WTC11 (cell line): ENCODE measurements around the gene JAZF1. TPM values are rescaled to one million over a fixed set of nuclear protein-coding genes. Genes with fewer than 3 reads are reported as not detected.

Experiments
- ATAC-seq: fragments of 200-7000 bp; cut with Tn5 transposase; 2 replicates; pipeline ENCODE4 v1.10.0; 2021; ENCODE audit warnings: mild to moderate bottlenecking, moderate library complexity
- CTCF ChIA-PET: fragments of 300-600 bp; sonication (Branson Sonifier 250); formaldehyde crosslinking; loops from one replicate; lab custom pipeline; 2021; ENCODE audit warnings: antibody characterized with exemption; lab: Charles Lee
- POLR2A ChIA-PET: fragments of 350-600 bp; sonication (Branson Sonifier 250); formaldehyde crosslinking; loops from one replicate; lab custom pipeline; 2021; ENCODE audit warnings: antibody characterized with exemption; lab: Charles Lee
- DNase-seq: peaks from one replicate; pipeline ENCODE4 v3.0.0; 2021; ENCODE audit warnings: low spot score
- H3K27ac Mint-ChIP-seq: 2 replicates; pipeline ENCODE4 v1.8.0; 2021; ENCODE audit warnings: mixed read lengths
- H3K27me3 Mint-ChIP-seq: 2 replicates; pipeline ENCODE4 v1.8.0; 2021; ENCODE audit warnings: low read depth, mild to moderate bottlenecking, moderate library complexity, mixed read lengths
- H3K36me3 Mint-ChIP-seq: 2 replicates; pipeline ENCODE4 v1.8.0; 2021; ENCODE audit warnings: mixed read lengths
- H3K4me1 Mint-ChIP-seq: 2 replicates; pipeline ENCODE4 v1.8.0; 2022; ENCODE audit warnings: mixed read lengths
- H3K4me3 Mint-ChIP-seq: 2 replicates; pipeline ENCODE4 v1.8.0; 2021; ENCODE audit warnings: mild to moderate bottlenecking, moderate library complexity, mixed read lengths
- H3K9me3 Mint-ChIP-seq: 2 replicates; pipeline ENCODE4 v1.8.0; 2021; ENCODE audit warnings: mixed read lengths
- ATF1 ChIP-seq: sonication (generic); formaldehyde crosslinking; IDR thresholded peaks from 2 replicates; pipeline ENCODE4 v1.8.1; 2023; ENCODE audit warnings: mild to moderate bottlenecking, moderate library complexity, missing genetic modification reagents
- ATF3 ChIP-seq: sonication (generic); formaldehyde crosslinking; conservative IDR thresholded peaks from 2 replicates; pipeline ENCODE4 v1.8.1; 2022; ENCODE audit warnings: mild to moderate bottlenecking, missing genetic modification reagents
- FOXJ3 ChIP-seq: sonication (generic); formaldehyde crosslinking; IDR thresholded peaks from 2 replicates; pipeline ENCODE4 v1.9.0; 2021; ENCODE audit warnings: missing genetic modification reagents, mild to moderate bottlenecking, borderline replicate concordance
- GTF2I ChIP-seq: fragments of 250-450 bp; sonication (Bioruptor Pico); conservative IDR thresholded peaks from 2 replicates; pipeline ENCODE4 v1.4.0; 2021; ENCODE audit warnings: mild to moderate bottlenecking
- HMGA2 ChIP-seq: fragments of 250-450 bp; sonication (Bioruptor Pico); IDR thresholded peaks from 2 replicates; pipeline ENCODE4 v1.4.0; 2021; ENCODE audit warnings: mild to moderate bottlenecking, moderate library complexity
- NFYB ChIP-seq: sonication (generic); formaldehyde crosslinking; conservative IDR thresholded peaks from 2 replicates; pipeline ENCODE4 v1.8.0; 2022; ENCODE audit warnings: low read depth, missing genetic modification reagents
- TP53 ChIP-seq: sonication (generic); formaldehyde crosslinking; IDR thresholded peaks from 2 replicates; pipeline ENCODE4 v1.8.1; 2023; ENCODE audit warnings: mild to moderate bottlenecking, missing genetic modification reagents
- ZNF512 ChIP-seq: sonication (generic); formaldehyde crosslinking; IDR thresholded peaks from 2 replicates; pipeline ENCODE4 v1.8.1; 2022; ENCODE audit warnings: missing genetic modification reagents, borderline replicate concordance
- total RNA-seq: library from RNA; stranded (reverse); gene quantifications from 3 replicates; pipeline ENCODE4 v1.2.3, GENCODE V29; 2021
- TF ChIP-seq, protein P1 (sequence below): fragments of 250-450 bp; sonication (Bioruptor Pico); IDR thresholded peaks from 2 replicates; pipeline ENCODE4 v2.1.2; 2022; ENCODE audit warnings: mild to moderate bottlenecking, moderate library complexity
- TF ChIP-seq, protein P2 (sequence below): sonication (generic); formaldehyde crosslinking; IDR thresholded peaks from 2 replicates; pipeline ENCODE4 v1.8.0; 2023; ENCODE audit warnings: missing genetic modification reagents, mild to moderate bottlenecking, borderline replicate concordance
- TF ChIP-seq, protein P3 (sequence below): fragments of 250-450 bp; sonication (Bioruptor Pico); conservative IDR thresholded peaks from 2 replicates; pipeline ENCODE4 v1.9.0; 2021; ENCODE audit warnings: mild to moderate bottlenecking
- TF ChIP-seq, protein P4 (sequence below): fragments of 250-450 bp; sonication (Bioruptor Pico); IDR thresholded peaks from 2 replicates; pipeline ENCODE4 v1.9.0; 2021; ENCODE audit warnings: mild to moderate bottlenecking
- TF ChIP-seq, protein P5 (sequence below): fragments of 250-450 bp; sonication (Bioruptor Pico); IDR thresholded peaks from 2 replicates; pipeline ENCODE4 v1.9.0; 2021; ENCODE audit warnings: mild to moderate bottlenecking, borderline replicate concordance
- TF ChIP-seq, protein P6 (sequence below): sonication (generic); formaldehyde crosslinking; IDR thresholded peaks from 2 replicates; pipeline ENCODE4 v1.8.0; 2022; ENCODE audit warnings: mild to moderate bottlenecking, missing genetic modification reagents

Gene JAZF1
- total RNA-seq, 1 experiment from 2014 or later, result 19.0 TPM

DNA sequence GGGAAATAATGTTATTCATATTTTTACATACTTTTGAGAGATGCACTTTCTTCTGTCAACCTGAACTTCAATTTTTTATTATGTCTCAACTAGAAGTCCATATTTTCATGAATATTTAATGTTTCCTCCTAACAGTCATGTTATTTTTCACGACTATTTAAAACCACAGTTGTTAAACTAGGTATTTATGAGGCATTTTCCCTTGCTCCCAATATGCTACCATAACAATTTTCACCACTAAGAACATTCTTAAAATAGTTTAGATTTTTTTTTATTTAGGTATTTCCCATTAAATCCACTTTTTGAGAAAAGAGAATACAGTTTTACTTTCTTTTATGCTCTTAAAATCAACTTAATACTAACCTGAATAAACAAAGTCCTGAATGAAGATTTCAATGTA, 89.4 kb downstream of the JAZF1 start (continued):
- TF ChIP-seq, protein P1, sequence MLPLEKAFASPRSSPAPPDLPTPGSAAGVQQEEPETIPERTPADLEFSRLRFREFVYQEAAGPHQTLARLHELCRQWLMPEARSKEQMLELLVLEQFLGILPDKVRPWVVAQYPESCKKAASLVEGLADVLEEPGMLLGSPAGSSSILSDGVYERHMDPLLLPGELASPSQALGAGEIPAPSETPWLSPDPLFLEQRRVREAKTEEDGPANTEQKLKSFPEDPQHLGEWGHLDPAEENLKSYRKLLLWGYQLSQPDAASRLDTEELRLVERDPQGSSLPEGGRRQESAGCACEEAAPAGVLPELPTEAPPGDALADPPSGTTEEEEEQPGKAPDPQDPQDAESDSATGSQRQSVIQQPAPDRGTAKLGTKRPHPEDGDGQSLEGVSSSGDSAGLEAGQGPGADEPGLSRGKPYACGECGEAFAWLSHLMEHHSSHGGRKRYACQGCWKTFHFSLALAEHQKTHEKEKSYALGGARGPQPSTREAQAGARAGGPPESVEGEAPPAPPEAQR (CRISPR knock-in tag), result no peak
- TF ChIP-seq, protein P2, sequence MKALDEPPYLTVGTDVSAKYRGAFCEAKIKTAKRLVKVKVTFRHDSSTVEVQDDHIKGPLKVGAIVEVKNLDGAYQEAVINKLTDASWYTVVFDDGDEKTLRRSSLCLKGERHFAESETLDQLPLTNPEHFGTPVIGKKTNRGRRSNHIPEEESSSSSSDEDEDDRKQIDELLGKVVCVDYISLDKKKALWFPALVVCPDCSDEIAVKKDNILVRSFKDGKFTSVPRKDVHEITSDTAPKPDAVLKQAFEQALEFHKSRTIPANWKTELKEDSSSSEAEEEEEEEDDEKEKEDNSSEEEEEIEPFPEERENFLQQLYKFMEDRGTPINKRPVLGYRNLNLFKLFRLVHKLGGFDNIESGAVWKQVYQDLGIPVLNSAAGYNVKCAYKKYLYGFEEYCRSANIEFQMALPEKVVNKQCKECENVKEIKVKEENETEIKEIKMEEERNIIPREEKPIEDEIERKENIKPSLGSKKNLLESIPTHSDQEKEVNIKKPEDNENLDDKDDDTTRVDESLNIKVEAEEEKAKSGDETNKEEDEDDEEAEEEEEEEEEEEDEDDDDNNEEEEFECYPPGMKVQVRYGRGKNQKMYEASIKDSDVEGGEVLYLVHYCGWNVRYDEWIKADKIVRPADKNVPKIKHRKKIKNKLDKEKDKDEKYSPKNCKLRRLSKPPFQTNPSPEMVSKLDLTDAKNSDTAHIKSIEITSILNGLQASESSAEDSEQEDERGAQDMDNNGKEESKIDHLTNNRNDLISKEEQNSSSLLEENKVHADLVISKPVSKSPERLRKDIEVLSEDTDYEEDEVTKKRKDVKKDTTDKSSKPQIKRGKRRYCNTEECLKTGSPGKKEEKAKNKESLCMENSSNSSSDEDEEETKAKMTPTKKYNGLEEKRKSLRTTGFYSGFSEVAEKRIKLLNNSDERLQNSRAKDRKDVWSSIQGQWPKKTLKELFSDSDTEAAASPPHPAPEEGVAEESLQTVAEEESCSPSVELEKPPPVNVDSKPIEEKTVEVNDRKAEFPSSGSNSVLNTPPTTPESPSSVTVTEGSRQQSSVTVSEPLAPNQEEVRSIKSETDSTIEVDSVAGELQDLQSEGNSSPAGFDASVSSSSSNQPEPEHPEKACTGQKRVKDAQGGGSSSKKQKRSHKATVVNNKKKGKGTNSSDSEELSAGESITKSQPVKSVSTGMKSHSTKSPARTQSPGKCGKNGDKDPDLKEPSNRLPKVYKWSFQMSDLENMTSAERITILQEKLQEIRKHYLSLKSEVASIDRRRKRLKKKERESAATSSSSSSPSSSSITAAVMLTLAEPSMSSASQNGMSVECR (CRISPR knock-in tag), result no peak
- TF ChIP-seq TP53 (CRISPR knock-in tag) (no peak), ZNF512 (no peak), ATF3 (CRISPR knock-in tag) (no peak), NFYB (CRISPR knock-in tag) (no peak)
- TF ChIP-seq, all 79 proteins: peak for 0

GRCh38 chr7:28088901-28089714, 91.5 kb downstream of the JAZF1 start:
- Mint-ChIP-seq H3K36me3 (no peaks in the 10 kb centered on the region; the same call in 1 of the 2 replicates), H3K9me3 (no peaks in the 10 kb centered on the region), H3K4me1 (peaks cover 29% of the 10 kb centered on the region), H3K27ac (no peak overlapping the region), H3K4me3 (no peak overlapping the region), H3K27me3 (no peaks in the 10 kb centered on the region)
- DNase-seq (no peak), ATAC-seq (no peak)
- CTCF ChIA-PET, result interaction anchor here (1.7 to 2.0 kb wide), 2 partner anchors 27 kb away, joined by 6 to 14 read pairs; no protein-coding TSS in a partner anchor
- POLR2A ChIA-PET, result no interaction called here
- TF ChIP-seq HMGA2 (no peak), GTF2I (CRISPR knock-in tag) (no peak), NFYB (CRISPR knock-in tag) (no peak), ATF1 (no peak), FOXJ3 (CRISPR knock-in tag) (no peak)
- TF ChIP-seq, protein P3, sequence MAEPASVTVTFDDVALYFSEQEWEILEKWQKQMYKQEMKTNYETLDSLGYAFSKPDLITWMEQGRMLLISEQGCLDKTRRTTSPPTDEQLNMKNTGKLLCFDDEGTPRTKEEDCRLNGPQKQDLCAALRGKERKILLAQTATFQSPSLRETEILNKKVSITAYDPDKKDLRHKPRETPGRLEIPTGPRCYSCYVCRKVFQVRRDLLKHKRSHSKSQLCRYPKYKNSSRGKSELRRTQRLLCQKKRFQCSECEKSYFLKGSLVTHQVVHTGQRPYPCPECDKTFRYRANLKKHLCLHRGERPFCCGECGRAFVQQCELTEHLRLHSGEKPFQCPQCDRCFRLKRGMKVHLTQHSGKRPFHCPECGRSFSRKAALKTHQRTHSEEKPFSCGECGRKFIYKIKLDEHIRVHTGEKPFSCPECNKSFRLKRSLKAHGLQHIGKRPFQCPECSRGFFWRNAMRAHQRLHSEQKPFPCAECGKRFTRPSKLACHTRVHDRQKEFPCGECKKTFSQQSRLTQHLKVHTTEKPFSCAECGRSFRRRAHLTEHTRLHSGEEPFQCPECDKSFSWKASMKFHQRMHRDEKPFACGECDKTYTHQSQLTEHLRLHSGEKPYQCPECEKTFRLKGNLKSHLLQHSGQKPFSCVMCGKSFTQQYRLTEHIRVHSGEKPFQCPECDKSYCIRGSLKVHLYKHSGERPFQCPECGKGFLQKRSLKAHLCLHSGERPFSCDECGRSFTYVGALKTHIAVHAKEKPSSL (CRISPR knock-in tag), result no peak
- TF ChIP-seq, protein P4, sequence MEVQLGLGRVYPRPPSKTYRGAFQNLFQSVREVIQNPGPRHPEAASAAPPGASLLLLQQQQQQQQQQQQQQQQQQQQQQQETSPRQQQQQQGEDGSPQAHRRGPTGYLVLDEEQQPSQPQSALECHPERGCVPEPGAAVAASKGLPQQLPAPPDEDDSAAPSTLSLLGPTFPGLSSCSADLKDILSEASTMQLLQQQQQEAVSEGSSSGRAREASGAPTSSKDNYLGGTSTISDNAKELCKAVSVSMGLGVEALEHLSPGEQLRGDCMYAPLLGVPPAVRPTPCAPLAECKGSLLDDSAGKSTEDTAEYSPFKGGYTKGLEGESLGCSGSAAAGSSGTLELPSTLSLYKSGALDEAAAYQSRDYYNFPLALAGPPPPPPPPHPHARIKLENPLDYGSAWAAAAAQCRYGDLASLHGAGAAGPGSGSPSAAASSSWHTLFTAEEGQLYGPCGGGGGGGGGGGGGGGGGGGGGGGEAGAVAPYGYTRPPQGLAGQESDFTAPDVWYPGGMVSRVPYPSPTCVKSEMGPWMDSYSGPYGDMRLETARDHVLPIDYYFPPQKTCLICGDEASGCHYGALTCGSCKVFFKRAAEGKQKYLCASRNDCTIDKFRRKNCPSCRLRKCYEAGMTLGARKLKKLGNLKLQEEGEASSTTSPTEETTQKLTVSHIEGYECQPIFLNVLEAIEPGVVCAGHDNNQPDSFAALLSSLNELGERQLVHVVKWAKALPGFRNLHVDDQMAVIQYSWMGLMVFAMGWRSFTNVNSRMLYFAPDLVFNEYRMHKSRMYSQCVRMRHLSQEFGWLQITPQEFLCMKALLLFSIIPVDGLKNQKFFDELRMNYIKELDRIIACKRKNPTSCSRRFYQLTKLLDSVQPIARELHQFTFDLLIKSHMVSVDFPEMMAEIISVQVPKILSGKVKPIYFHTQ, result no peak
- TF ChIP-seq, protein P5, sequence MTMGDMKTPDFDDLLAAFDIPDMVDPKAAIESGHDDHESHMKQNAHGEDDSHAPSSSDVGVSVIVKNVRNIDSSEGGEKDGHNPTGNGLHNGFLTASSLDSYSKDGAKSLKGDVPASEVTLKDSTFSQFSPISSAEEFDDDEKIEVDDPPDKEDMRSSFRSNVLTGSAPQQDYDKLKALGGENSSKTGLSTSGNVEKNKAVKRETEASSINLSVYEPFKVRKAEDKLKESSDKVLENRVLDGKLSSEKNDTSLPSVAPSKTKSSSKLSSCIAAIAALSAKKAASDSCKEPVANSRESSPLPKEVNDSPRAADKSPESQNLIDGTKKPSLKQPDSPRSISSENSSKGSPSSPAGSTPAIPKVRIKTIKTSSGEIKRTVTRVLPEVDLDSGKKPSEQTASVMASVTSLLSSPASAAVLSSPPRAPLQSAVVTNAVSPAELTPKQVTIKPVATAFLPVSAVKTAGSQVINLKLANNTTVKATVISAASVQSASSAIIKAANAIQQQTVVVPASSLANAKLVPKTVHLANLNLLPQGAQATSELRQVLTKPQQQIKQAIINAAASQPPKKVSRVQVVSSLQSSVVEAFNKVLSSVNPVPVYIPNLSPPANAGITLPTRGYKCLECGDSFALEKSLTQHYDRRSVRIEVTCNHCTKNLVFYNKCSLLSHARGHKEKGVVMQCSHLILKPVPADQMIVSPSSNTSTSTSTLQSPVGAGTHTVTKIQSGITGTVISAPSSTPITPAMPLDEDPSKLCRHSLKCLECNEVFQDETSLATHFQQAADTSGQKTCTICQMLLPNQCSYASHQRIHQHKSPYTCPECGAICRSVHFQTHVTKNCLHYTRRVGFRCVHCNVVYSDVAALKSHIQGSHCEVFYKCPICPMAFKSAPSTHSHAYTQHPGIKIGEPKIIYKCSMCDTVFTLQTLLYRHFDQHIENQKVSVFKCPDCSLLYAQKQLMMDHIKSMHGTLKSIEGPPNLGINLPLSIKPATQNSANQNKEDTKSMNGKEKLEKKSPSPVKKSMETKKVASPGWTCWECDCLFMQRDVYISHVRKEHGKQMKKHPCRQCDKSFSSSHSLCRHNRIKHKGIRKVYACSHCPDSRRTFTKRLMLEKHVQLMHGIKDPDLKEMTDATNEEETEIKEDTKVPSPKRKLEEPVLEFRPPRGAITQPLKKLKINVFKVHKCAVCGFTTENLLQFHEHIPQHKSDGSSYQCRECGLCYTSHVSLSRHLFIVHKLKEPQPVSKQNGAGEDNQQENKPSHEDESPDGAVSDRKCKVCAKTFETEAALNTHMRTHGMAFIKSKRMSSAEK (CRISPR knock-in tag), result no peak
- TF ChIP-seq, protein P6, sequence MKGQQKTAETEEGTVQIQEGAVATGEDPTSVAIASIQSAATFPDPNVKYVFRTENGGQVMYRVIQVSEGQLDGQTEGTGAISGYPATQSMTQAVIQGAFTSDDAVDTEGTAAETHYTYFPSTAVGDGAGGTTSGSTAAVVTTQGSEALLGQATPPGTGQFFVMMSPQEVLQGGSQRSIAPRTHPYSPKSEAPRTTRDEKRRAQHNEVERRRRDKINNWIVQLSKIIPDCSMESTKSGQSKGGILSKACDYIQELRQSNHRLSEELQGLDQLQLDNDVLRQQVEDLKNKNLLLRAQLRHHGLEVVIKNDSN (CRISPR knock-in tag), result no peak
